Globus pallidus (tissue), 1 donor: ENCODE measurements around the gene USP25.
A peak's percentile ranks its signal among the peaks of the same experiment; 100 is the strongest.

Experiments
- DNase-seq: peaks from one replicate; pipeline ENCODE4 v3.0.0-alpha.2; 2015; ENCODE audit warnings: low spot score

The USP25 gene

DNA sequence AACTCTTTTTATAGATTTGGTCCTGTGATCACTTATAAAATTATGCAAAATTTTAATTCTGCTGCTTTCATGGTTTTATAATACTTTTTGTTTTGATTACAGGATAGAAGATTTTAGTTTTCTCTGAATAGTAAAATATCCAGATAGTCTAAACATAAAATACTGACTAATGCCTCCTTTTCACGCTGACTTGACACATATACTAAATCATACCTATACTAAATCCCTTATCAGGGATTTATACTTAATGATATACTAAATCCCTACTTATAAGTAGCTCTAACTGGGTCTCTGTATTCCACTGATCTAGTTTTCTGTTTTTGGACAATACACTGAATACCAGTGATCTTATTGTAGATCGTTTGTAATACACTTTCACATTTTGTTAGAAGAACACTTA lies 128.0 kb downstream of the USP25 start:
- no peak for DNase-seq

DNA sequence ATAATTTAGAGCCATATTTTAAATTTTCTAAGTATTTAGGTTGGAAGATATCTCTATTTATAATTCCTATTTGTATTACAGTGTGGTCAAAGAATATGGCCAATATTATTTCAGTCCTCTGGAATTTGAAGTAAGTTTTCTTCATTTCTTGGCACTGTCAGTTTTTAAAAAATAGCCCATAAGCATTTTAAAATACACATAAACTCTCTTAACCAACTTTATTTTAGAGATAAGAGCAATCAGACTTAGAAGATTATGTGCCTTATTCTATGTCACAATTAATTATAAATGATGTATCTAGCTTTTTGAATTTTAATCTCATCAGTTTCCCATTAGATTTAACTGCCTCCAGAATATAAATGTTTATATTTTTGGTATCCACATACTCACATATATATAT lies 130.8 kb downstream of the USP25 start:
- DNase-seq: no peak

DNA sequence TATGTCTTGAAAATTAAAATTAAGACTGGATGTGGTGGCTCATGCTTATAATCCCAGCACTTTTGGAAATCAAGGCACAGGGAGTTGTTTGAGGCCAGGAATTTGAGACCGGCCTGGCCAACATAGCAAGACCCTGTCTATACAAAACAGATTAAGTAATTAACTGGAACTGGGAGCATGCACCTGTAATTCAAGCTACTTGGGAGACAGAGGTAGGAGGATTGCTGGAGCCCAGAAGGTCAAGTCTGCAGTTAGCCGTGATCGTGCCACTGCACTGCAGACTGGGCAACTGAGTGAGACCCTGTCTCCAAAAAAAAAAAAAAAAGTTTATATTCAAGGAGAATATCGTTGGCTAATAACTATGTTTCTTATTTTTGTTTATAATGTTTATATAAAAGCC lies 139.2 kb downstream of the USP25 start:
- no peak for DNase-seq

DNA sequence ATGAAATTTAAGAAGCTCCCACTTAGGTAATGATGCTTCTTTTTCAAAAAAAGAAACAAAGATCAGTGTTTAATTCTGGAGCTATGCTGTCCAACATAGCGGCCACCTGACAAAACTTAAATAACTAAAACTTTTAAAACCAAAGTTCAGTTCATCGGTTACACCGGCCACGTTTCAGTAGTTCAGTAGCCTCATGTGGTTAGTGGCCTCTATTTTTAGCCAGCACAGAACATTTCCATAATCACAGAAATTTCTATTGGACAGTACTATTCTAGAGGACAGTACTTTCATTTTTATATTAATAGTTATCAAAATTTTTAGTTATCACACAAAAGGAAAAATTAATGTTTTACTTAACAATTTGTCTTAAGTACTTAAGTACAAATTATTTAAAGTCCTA lies 141.0 kb downstream of the USP25 start:
- no peak for DNase-seq

DNA sequence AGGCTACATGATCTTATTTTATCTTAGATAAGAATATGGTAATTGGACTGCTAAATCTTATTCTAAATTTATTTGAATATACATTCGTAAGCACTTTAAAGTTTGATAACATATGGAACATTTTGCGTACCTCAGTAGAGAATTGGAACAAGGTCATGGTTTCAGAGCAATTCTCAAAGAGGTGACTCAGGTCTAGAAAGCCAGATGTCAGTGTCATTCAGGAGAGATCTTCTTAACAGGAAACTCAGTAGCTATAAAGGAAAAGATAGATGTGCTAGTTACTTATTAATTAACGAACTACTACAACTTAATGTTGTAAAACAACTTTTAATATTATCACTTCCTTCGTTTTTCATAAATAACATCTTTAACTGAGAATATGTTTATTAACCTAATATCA lies 142.5 kb downstream of the USP25 start:
- DNase-seq: no peak

DNA sequence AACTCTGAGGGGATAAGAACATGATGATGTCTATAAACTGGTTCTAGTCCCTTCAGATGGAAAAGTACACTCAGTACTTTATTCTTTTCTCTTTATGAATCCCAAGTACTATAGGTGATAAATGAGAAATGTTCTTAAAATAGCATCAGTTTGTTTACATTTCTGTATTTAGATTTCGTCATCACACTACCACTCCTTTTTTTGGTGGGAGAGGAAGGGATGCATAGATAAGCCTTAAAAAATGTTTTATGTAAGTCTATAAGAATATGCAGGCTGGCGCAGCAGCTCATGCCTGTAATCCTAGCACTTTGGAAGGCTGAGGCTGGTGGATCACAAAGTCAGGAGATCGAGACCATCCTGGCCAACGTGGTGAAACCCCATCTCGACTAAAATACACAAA lies 144.8 kb downstream of the USP25 start:
- DNase-seq: no peak

DNA sequence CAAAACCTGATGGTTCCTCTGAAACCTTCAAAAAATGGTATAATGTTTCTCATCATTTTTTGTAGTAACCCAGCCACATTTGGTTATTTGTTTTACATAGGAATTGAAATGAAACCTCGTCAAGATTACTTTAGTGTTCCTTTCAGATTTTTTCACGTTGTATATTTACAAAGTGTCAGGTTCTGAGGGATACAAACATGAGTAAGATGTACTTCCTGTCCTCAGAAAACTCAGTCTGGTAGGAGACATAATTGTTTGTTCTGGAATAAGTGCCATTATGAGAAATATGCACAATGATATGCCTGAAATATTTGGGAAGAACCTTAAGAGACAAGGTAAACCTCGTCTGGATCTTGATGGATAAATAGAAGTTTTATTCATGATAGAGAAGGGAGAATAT lies 145.5 kb downstream of the USP25 start:
- no peak for DNase-seq

DNA sequence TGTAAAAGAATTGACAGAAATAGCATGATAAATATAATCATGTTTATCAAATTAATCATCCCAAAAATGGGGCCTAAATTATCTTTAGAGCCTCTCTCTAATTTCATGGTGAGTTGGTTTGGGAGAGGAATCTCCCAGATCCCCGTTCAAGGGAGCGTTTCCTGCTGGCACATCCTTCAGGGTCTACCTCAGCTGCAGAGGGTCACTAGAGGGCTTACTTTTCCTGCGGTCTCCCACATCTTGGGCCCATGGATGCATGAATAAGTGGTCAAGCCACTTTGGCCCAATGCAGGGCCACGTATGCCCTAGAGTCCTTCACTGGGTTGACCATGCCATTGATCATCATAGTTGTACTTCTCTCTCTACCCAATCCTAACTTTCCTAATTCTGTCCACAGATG lies 164.1 kb downstream of the USP25 start:
- no peak for DNase-seq

DNA sequence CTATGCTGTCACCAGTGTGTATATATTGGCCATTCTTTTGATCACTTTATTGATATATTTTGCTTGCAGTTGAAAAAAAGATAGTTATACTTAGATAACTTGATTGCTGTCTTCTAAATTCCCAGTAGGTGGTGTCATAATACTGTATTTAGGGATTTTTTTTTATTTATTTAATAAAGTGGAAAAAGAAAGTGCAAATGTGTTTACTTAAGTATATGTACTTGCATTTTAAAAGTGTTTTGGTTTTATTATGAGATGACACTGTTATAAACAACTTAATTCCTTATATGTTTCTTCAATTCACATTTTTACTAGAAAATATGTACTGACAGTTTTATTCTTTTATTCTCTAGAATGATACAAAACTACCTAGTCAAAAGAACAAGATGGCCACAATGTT lies 164.8 kb downstream of the USP25 start:
- peak; percentile 9 for DNase-seq

DNA sequence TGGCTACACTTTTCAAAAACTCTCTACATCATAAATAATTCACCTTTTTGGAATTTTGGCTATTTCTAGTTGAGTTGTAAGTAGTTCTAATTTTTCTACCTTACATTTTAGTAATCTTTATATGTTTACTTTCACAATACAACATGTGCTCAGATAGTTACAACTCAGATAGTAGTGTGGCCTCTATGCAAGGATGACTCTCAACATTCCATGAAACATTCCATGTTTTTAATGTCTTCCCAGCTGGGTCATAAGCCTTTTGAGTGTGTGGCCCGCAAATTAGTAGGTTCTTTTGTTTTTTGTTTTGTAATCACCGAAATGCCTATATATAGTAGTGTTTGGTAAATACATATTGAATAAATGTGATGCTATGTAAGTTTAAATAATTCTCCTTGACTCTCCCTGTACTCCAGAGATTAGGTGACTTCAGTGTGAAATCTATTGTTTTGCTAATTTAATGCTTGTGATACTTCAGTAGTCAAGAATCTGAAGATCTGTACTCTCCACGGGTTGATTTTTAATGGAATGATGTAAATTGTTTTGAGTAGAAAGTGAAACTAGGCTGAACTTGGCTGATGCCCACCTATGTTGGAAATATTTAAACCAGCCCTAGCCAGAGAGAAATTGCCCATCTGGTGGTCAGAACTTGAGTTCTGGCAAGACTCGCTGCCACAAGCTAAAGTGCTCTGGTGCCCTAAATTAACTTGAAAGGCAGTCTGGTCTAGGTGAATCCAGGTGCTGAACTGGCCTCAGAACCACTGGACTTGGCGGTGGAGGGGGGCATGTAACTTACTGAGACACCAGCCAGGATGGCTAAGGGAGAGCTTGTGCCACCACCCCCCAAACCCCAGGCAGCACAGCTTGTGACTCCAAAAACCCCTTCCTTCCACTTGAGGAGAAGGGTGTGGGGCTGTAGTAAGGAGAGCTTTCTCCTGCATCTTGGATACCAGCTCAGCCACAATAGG lies 165.6 kb downstream of the USP25 start:
- no peak for DNase-seq

DNA sequence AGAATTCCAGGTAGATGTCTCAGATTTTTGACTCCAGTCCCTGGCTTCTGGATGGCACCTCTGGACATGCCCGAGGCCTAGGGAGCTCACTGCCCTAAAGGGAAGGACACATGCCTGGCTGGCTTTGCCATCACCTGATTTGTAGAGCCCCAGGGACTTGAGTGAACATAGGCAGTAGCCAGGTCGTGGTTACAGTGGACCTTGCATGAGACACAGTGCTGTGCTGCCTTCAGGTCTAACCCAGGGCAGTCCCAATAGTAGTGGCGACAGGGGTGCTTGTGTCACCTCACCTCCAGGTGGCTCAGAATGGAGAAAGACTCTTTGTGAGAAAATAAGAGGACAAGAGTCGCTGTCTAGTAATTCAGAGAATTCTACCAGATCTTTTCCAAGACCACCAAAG lies 166.7 kb downstream of the USP25 start:
- DNase-seq: no peak

DNA sequence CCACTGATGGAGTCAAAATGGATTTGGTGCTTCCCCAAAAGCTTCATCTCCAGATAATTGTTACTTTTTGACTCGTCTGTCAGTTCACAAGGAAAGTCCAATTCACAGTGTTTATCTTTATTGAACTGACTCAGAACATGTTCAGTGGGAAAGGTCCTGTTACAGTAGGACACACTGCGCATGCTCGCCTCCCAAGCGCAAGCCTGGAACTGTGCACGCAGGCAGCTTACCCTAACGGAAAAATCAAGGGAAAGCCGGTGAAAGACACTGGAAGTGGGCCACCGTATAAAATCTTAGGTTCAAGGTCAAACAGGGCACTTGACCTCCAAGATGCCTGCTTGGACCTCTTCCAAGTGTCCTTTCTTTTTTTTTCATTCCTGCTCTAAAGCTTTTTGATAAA lies 174.6 kb downstream of the USP25 start:
- no peak for DNase-seq

DNA sequence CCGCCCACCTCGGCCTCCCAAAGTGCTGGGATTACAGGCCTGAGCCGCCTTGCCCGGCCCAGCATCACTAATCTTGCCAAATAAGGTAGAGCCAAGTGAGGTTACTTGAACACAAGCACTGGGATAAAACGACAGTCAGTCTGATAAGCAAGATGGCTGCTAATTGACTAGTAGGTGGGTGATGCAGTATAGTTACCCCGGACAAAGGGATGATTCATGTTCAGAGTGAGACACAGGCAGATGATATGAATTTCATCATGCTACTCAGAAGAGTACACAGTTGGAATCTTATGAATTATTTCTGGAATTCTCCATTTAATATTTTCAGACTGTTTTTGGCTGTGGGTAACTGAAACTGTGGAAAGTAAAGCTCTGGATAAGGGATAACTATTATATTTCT lies 178.4 kb downstream of the USP25 start:
- no peak for DNase-seq

DNA sequence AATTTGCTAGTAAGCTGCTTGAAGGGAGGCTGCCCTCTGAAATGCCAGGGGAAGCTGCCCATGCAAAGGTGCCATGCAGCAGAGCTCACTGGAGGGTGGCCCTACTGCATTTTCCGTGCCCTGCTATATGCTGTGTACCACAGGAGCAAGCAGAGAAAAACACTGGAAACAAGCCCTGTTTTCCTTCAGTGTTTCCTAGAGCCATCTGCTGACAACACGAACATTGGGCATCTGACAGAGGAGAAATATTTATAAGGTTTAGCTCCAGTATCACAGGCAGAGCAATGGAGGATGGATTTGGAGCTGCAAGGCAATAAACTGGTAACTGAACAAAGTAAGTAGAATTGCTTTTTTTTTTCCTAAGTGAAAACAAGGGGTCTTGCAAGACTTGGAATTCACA lies 198.4 kb downstream of the USP25 start:
- no peak for DNase-seq

DNA sequence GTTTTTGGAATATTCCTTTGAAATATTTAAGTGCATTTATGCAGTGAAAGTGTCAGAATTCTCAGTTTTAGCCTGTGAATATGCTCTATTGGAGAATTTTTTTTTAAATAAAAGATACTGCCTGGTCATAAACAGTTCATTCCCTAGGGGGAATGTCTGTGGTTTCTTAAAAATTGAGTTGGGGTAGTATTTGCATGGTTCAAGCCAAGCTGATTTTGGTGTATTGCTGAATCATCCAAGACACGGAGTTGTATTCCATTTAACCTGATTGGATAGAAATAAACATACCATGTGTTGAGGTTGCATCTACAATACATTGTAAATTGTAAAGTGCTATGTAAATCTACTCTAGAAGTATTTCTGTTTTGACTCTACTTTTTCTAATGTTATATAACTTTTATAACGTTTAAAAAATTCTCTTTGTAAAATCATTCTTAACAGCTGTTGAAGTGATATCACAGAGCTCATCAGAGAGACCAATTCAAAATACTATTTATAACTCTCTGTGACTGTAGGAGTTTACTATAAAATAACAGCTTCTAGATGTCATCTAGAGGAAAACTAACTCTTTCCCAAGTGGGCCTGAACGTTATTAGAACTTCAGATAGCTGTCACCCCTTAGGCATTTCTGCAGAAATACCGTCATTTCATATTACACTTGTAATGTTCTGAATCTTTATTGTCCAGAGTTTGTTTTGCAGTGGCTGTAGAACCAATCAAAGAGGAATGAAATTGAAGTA lies 199.1 kb downstream of the USP25 start:
- DNase-seq: no peak

DNA sequence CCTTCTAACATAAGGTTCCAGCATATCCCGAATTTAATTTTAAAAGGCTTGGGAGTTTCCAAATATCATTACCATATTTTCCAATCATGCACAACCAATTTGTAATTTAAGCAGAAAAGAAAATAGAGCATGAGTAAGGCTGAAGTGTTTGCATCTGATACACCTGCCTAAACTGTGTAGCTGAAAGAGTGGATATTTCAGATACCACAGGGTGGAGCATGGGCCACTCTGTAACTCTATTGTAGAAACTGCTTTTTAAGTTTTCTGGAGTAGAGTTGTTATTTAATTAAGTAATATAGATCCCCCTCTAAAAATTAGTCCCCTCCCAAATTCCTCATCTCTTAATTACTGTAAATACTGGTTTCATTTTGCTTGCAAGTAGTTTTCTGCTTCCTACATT lies 199.8 kb downstream of the USP25 start:
- no peak for DNase-seq
